GM18505 (cell line): ENCODE results near the gene FARP2.

Experiments used
- ATAC-seq: cut with Tn5 transposase; IDR thresholded peaks from one replicate; pipeline ENCODE4 v1.9.1; 2021; ENCODE audit not compliant: unreplicated experiment
- POLR2A ChIP-seq: IDR thresholded peaks from 4 replicates; pipeline ENCODE4 v1.6.1; 2011; ENCODE audit warnings: borderline replicate concordance; ENCODE audit not compliant: insufficient read depth, insufficient read length; ENCODE audit errors: extremely low read depth

Gene FARP2

GRCh38 chr2:241454837-241455485 lies 98.9 kb downstream of the FARP2 start:
- no peak for TF ChIP-seq POLR2A

DNA sequence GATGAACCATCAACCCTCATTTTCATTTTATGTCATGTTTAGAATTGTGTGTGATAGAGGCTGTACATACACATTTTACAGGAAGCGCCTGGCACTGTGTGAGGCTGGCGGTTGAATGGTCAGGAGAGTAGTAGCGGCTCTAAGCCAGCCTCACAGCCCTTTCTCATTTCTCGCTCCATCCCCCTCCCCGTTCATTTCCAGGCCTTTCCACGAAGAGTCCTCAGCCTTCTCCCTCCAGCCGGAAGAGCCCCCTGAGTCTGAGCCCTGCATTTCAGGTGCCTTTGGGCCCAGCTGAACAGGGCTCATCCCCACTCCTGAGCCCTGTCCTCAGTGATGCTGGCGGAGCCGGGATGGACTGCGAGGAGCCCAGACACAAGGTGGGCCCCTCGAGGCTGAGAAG lies 100.5 kb downstream of the FARP2 start:
- ATAC-seq = no peak
- no peak for TF ChIP-seq POLR2A

More at GRCh38 chr2:241454837-241455485, 98.9 kb downstream of the FARP2 start:
- no peak for ATAC-seq

DNA sequence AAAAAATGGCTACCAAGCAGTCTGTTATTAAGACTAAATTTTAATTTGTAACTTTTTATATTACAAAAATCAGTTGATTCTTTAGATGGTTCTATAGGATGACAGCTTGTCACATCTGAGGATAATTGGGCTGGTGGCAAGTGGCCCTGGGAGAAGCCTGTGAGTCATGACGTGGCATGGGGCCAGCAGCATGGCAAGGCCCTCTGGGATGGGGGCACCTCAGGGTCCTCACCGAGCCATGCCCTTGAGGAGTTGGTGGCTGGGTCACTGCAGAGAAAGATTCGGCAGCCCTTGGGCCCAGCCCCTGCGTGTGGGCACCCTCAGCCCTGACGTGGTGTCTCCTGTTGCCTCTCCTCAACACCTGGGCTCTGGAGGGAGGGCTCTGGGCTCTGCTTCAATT lies 102.6 kb downstream of the FARP2 start:
- TF ChIP-seq POLR2A = no peak
- no peak for ATAC-seq

DNA sequence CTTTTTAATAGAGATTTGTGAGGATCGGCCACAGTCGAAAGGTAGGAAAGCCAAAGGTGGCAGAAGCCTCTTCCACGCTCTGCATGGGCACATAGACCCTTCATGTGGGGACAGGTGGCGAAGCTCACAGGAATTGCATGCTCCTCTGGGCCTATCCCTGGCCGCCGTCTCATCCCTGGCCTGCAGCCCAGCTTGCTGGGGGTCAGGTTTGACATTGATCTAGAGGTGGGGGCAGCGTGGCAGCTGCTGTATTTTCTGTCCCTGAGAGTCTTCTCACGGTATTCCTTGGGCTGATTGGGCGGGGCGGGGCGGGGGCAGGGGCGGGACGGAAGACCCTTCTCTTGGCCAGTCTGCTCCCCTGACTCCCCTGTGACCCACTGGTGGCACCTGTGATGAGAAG lies 103.4 kb downstream of the FARP2 start:
- no peak for ATAC-seq

GRCh38 chr2:241460631-241461030 lies 104.5 kb downstream of the FARP2 start:
- TF ChIP-seq POLR2A = no peak

More for the DNA sequence above, 103.4 kb downstream of the FARP2 start:
- TF ChIP-seq POLR2A = no peak

GRCh38 chr2:241461693-241462677 lies 105.9 kb downstream of the FARP2 start:
- no peak for TF ChIP-seq POLR2A
- no peak for ATAC-seq

More at GRCh38 chr2:241460631-241461030, 104.5 kb downstream of the FARP2 start:
- ATAC-seq = no peak

GRCh38 chr2:241463276-241464135 lies 107.4 kb downstream of the FARP2 start:
- ATAC-seq = no peak
- TF ChIP-seq POLR2A = no peak

DNA sequence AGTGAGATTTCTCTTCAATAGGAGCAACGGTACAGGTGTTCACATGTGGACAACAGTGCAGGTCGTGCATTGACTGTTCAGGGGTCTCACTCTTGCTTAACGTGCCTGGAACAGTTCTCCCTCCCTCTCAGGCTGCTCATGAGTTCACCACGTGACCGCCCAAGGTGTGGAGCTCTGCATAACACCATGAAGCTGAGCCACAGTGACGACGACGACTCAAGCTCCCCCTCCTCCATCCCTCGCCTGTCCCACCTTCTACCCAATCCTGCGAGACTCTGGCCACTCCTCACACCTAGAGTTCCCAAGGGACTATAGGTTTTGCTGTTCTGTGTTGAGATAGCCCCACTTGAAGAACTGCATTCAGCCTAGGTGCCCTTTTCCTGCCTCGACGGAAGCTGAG lies 109.5 kb downstream of the FARP2 start:
- no peak for TF ChIP-seq POLR2A
- ATAC-seq = no peak

DNA sequence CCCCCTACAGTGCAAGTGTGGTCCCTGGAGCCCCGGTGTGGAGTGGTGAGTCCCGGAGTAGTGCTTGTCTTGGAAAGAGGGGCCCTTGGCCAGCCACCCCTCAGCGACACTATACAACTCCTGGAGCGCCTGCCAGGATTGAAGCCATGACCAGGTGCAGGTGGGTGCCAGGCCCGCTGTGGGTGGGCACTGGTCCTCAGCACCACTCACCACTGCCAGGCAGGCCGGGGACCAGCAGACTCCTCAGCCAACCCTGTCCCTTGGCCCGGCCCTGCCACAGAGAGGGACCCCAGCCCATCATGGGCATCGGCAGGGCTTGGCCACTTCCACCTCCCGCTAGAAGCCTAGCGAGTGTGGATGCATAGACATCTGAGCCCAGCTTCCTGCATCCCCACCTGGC lies 110.1 kb downstream of the FARP2 start:
- no peak for ATAC-seq

GRCh38 chr2:241467777-241468475 lies 111.8 kb downstream of the FARP2 start:
- ATAC-seq = no peak

More for the DNA sequence above, 110.1 kb downstream of the FARP2 start:
- TF ChIP-seq POLR2A = no peak

GRCh38 chr2:241468476-241468781 lies 112.3 kb downstream of the FARP2 start:
- ATAC-seq = no peak
- TF ChIP-seq POLR2A = no peak

More at GRCh38 chr2:241467777-241468475, 111.8 kb downstream of the FARP2 start:
- no peak for TF ChIP-seq POLR2A

- ATAC-seq = no peak
- TF ChIP-seq POLR2A = no peak
Measured at GRCh38 chr2:241469746-241470145, 113.7 kb downstream of the FARP2 start.
